OCI-LY7 (cell line): ENCODE data around the gene FERMT3.

Experiments
- CTCF ChIP-seq: fragments of 200-600 bp; sonication (generic); conservative IDR thresholded peaks from 2 replicates; pipeline ENCODE4 v1.5.1; 2014; ENCODE audit warnings: mild to moderate bottlenecking, antibody characterized with exemption, low read length, moderate library complexity, mixed read lengths
- EZH2phosphoT487 ChIP-seq: fragments of 200-600 bp; sonication (generic); IDR thresholded peaks from 2 replicates; pipeline ENCODE4 v1.6.1; 2018; ENCODE audit warnings: low read depth, borderline replicate concordance, mild to moderate bottlenecking, mixed run types, antibody characterized with exemption, low read length, moderate library complexity, mixed read lengths

- TF ChIP-seq CTCF (0 out of 2 replicates have a peak, but pooled peaks have one; percentile 19), EZH2phosphoT487 (no peak)
These were observed 20.6 kb upstream of the FERMT3 start, which contains the start of gene STIP1 for GRCh38 chr11:64185693-64186491.
